ENCODE data around the gene ZNF831.

Gene ZNF831

GRCh38 chr20:59217794-59218280 lies 54.2 kb downstream of the ZNF831 start:
- DNase-seq = no peak

- DNase-seq = no peak
These were observed 55.6 kb downstream of the ZNF831 start for GRCh38 chr20:59219211-59219610.

- DNase-seq = no peak
These were observed 56.5 kb downstream of the ZNF831 start for GRCh38 chr20:59220161-59220560.

GRCh38 chr20:59221049-59221706 lies 57.6 kb downstream of the ZNF831 start:
- no peak for DNase-seq

GRCh38 chr20:59221707-59222252 lies 58.2 kb downstream of the ZNF831 start:
- no peak for DNase-seq

GRCh38 chr20:59222253-59223181 lies 58.9 kb downstream of the ZNF831 start:
- peak; percentile 84 for DNase-seq

- no peak for DNase-seq
These were observed 59.6 kb downstream of the ZNF831 start for GRCh38 chr20:59223182-59223601.

- DNase-seq = no peak
These were observed 60.1 kb downstream of the ZNF831 start for GRCh38 chr20:59223750-59224149.

GRCh38 chr20:59224236-59224635 lies 60.6 kb downstream of the ZNF831 start:
- DNase-seq = no peak

GRCh38 chr20:59230385-59230784 lies 66.8 kb downstream of the ZNF831 start:
- no peak for DNase-seq

GRCh38 chr20:59231124-59231804 lies 67.6 kb downstream of the ZNF831 start:
- no peak for DNase-seq

GRCh38 chr20:59232618-59233017 lies 69.0 kb downstream of the ZNF831 start:
- no peak for DNase-seq

- no peak for DNase-seq
These were observed 71.6 kb downstream of the ZNF831 start for GRCh38 chr20:59235226-59235625.

GRCh38 chr20:59240006-59240405 lies 76.4 kb downstream of the ZNF831 start:
- DNase-seq = no peak

GRCh38 chr20:59242714-59243626 lies 79.3 kb downstream of the ZNF831 start:
- peak; percentile 22 for DNase-seq

GRCh38 chr20:59246691-59247400 lies 83.2 kb downstream of the ZNF831 start:
- no peak for DNase-seq

- no peak for DNase-seq
These were observed 84.4 kb downstream of the ZNF831 start for GRCh38 chr20:59247731-59248684.

GRCh38 chr20:59250293-59250692 lies 86.7 kb downstream of the ZNF831 start:
- no peak for DNase-seq

- peak; percentile 12 for DNase-seq
These were observed 89.7 kb downstream of the ZNF831 start for GRCh38 chr20:59253325-59253724.

- peak; percentile 32 for DNase-seq
These were observed 90.2 kb downstream of the ZNF831 start for GRCh38 chr20:59253779-59254319.
